Anterior cingulate cortex (tissue), 58 donors: Measurements from ENCODE around the gene AKAP6.

ENCODE experiments used
- DNase-seq, 58 donors: peaks; one replicate each; lab custom pipeline; 2025; lab: John Stamatoyannopoulos, UW

The AKAP6 gene

DNA sequence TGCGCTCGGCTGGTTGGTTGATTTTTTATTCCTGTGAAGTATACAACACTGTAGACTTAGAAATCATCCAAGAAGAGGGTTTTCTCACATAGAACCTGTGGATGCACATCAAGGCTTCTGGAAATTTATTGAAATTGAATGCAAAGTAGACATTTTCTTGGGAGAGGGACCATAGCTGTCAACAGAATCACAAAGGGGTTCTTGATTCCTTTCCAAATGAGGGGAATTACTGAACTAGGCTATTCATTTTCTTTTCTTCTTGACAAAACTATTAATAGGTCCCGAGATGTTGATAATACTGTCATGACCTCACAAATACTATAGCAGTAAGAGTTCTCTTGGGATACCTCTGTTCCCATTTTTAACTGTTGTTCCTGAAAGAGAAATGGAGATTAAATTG lies 73.9 kb downstream of the AKAP6 start:
- no peak for DNase-seq

GRCh38 chr14:32403688-32404087 lies 74.6 kb downstream of the AKAP6 start:
- no peak for DNase-seq

DNA sequence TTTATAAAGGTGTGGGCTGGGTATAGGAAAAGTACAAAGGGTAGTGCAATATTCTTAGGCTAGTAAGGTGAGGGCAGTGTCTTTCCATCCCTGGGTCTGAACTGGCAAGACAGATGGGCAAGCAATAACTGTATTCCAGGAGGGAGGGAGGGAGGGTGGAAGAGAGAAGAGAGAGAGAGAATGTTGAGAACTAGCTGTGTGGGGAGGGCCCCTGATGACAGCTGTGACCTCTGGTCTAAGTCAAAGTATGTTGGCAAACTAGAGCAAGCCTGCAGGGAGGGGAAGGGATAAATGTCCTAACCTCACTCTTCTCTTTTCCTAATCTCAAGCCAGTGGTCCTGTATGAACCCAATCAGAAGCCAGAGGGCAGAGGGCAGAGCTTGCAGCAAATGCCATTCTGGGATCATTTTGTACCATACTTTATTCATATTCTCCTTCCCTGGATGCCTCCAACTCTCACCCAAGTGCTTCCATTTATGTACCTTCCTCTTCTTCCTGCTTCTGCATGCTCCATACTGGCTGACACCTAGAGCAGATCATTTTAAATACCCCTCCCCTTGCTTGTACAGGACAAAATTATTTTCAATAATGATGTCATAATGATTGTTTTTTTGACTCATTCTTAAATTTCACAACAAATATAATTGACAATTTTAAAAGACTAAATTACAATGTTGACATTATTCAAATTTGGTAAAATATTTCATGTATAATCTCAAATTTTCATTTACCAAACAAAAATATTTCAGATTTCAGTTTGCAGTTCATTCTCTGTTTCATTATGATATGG lies 75.9 kb downstream of the AKAP6 start:
- no peak for DNase-seq

GRCh38 chr14:32405856-32406255 lies 76.8 kb downstream of the AKAP6 start:
- DNase-seq: no peak

- DNase-seq: peak in 15 of 58 donors; percentile 7 to 50 (median 29)
Measured at GRCh38 chr14:32407130-32407529, 78.0 kb downstream of the AKAP6 start.

DNA sequence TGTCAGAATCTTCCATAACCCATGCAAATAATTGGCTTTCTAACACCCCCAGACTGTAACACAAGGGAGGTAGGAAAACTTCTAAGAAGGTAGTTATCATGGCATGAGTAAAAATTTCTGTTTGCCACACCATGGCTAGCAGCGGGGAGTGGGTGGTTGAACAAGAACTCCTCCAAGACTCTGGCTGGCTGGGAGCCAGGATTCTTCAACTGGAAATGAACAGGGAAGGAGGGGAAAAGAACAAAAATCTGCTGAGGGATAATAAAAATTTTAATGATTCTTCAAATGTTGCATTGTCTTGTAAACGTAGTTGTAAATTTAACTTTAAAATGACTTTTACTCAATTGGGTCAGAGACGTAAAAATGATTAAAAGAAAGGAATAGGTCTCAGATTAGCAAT lies 78.9 kb downstream of the AKAP6 start:
- peak in 41 of 58 donors; percentile 10 to 70 (median 39) for DNase-seq

- DNase-seq: peak in 1 of 58 donors; percentile 27
Measured at GRCh38 chr14:32412103-32412502, 83.0 kb downstream of the AKAP6 start.

GRCh38 chr14:32412532-32412931 lies 83.4 kb downstream of the AKAP6 start:
- DNase-seq: no peak

- no peak for DNase-seq
Measured at GRCh38 chr14:32413967-32414640, 85.0 kb downstream of the AKAP6 start.

GRCh38 chr14:32414808-32415255 lies 85.7 kb downstream of the AKAP6 start:
- DNase-seq: no peak

DNA sequence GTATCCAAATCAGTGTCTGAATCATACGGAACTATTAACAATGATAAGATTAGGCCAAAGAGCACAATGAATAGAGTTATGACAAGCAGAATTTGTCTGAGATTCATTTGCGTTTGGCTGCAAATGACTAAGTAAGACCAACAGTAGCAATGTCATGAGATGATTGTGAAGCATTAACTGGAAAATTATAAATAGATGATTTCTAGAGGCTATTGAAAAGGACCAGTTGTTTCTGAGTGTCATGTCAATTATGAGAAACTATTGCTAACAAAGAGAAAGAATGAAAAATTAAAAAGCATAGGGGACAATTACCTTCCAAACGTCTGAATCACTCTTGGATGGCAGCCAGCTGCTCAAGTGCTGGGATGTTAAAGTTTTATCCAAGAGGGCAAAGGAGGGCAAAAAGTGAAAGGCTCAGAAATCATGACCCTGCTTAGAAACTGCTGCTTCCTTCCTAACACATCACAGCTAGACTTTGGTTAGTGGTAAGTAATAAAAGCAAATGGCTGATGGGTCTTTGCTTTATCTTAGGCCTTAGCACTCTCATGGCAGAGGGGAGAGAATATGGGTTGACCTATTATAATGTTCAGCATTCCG lies 89.0 kb downstream of the AKAP6 start:
- peak in 2 of 58 donors; percentile 8 to 76 for DNase-seq

DNA sequence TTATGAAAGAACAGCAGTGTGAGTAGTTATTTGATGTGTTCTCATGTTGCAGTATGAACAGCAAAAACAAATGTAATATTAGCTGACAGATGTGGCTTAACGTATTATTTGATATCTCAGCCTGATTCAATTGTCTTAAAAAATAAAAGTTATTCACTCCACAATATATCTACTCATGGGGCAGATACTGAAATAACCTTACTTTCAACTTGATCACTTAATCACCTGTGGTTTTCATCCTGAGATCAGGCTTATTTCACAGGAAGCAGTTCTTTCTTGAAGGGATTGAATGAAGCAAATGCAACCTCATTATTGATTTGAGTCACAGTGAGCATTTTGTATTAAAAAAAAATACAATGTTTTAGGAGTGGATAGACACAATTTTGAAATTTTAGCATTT lies 90.3 kb downstream of the AKAP6 start:
- DNase-seq: no peak

DNA sequence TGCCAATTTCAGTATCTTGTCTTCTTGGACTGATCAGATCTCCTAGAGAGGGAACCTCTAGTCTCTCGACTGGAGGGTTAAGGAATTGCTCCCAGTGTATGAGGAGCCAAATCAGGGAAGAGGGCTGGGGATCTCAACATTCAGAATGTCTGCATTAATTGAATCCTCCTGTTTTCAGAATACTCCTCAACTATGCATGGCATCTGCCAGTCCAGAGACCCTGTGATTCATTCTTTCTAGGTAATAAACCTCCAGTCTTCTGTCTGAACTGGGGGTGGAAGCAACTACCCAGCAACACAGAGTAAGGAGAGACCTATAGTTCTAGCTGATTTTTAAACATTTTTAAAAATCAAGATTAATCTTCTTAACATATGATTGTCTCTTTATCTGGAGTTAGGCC lies 92.7 kb downstream of the AKAP6 start:
- no peak for DNase-seq

DNA sequence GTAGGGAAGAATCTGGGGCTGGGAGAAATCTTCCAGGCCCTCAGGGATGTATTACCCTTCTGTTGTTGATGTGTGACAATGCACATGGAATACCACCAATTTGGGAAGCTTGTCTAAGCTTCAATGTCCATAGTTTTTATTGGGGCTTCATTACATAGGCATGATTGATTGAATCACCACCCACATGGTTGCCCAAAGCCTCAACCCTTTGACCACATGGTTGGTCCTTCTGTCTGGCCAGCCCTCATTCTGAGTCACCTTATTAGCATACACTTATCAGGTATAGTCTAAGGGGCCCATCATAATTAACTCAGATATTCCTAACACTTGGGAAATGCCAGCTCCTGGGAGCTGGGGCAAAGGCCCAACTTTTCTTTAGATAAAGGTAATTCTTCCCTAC lies 93.3 kb downstream of the AKAP6 start:
- DNase-seq: no peak

DNA sequence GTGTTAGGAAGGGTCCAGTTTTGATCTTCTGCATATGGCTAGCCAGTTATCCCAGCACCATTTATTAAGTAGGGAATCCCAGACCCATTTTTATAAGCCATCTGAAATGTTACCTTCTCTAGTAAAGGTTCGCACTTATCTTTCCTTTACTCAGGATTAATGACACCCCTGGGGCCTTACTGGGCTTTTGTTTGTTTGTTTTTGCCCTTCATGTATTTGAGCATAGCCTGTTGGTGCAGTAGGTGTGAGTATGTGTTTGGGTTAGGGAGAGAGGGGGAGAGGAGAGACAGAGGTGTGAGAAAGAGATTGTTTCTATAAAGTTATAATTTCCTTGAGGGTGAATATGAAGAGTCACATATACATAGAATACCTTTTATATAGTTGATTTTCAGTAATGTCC lies 96.9 kb downstream of the AKAP6 start:
- no peak for DNase-seq

DNA sequence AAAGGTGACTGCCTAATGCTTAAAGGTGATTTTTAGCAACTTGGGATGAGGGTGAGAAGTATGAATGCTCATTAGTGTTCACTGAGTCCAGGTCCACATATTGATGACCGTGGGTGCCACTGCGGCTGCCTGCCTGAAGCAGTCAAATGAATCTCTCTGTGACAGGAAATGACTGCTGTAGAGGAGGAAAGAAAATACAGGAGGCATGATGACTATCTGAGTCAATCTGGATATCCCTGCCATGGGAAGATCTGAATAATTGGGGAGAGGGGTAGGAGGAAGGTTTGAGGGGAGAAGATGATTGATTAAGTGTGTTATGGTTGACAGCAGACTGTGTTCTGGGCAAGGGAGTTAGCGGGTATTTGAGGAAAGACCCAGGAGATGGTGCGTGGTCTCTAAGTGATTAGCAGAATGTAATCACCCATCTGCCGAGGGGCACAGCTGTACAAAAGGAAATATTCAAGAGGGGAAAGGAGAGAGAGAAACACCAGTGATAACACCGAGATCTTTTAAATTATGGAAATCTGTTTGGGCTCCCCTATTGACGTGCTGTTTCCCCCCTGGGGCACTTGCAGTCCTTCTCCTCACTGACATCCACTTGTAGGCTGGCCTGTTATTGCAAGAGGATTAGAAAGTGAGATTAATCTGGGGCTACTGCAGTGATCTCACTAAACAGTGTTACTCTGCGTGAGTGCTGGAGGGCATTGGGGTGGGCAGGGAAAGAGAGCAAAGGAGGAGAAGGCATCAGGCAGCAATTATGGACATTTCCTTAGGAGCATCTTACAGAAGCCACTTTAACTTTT lies 97.7 kb downstream of the AKAP6 start:
- DNase-seq: no peak

GRCh38 chr14:32427726-32428528 lies 98.8 kb downstream of the AKAP6 start:
- DNase-seq: no peak

GRCh38 chr14:32428875-32429274 lies 99.8 kb downstream of the AKAP6 start:
- no peak for DNase-seq

DNA sequence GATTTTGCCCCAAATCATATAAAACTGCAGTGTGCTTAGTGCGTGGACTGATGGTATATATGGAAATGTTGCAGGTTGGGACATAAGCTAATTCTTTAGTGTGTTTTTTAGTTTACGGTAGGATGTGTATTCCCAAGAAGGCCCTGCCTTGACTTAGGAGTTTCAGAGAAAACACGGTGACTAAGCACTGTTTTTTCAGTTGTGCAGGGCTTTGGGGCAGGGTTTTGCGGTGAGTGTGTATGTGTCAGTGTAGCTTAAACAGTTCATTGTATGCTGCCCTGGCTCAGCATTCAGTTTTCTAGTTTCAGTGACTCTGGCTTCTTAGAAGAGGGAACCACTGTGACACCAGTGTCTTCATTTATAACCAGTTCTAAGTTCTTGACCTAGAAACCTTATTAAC lies 101.2 kb downstream of the AKAP6 start:
- DNase-seq: peak in 8 of 58 donors; percentile 18 to 52 (median 33)
